Memory B cell (primary cell): ENCODE measurements around the gene TSPAN18.

ENCODE experiments used
- ATAC-seq: fragments of 150-1000 bp; cut with Tn5 transposase; 2 replicates; pipeline ENCODE4 v1.10.0; 2021; ENCODE audit warnings: low read depth, mild to moderate bottlenecking, moderate library complexity
- DNase-seq, 2 donors: peaks; one replicate each; pipeline ENCODE4 v3.0.0; 2022; ENCODE audit warnings: low spot score in 2 of 2
- H3K27ac Mint-ChIP-seq: one replicate; pipeline ENCODE4 v1.8.0; 2022; ENCODE audit warnings: mild to moderate bottlenecking, moderate library complexity, mixed read lengths
- H3K27me3 Mint-ChIP-seq: one replicate; pipeline ENCODE4 v1.8.0; 2022; ENCODE audit warnings: mixed read lengths
- H3K36me3 Mint-ChIP-seq: one replicate; pipeline ENCODE4 v1.8.0; 2022; ENCODE audit warnings: mild to moderate bottlenecking, mixed read lengths
- H3K4me1 Mint-ChIP-seq: one replicate; pipeline ENCODE4 v1.8.0; 2022; ENCODE audit warnings: mixed read lengths
- H3K4me3 Mint-ChIP-seq: one replicate; pipeline ENCODE4 v1.8.0; 2022; ENCODE audit warnings: mild to moderate bottlenecking, moderate library complexity, mixed read lengths
- H3K9me3 Mint-ChIP-seq: one replicate; pipeline ENCODE4 v1.8.0; 2022; ENCODE audit warnings: mixed read lengths

TSPAN18 gene

DNA sequence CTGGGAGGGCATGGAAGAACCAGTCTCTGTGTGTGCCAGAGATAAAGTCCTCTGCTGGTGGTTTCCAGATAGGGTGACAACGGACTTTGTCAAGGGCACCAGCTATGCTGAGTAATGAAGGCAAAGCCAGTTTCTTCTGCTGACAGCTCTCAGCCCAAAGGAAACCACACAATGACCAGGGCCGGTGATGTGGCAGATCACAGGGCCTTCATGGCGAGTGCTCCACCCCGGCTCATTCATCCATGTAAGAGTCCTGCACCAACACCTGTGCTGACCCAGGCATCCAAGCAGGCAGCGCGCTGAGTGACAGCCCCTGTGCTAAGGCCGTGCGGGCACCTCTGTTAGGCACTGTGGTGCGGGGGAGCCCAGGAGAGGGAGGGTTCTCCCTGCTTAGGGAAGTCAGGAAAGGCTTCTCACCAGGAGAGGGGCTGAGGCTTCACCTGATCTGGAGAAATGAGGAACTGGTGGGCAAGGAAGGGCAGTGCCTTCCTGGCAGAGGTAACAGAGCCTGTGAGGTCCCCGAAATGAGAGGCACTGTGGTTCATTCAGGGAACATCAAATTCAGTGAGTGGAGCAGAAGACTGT lies 190.1 kb downstream of the TSPAN18 start:
- DNase-seq (no peak), ATAC-seq (peak; percentile 29)
- no peak overlapping the region for H3K4me3 Mint-ChIP-seq
- H3K27ac Mint-ChIP-seq = no peak overlapping the region
- no peaks in the 10 kb centered on the region for H3K36me3 Mint-ChIP-seq
- H3K4me1 Mint-ChIP-seq = peaks cover 14% of the 10 kb centered on the region
- H3K27me3 Mint-ChIP-seq = peaks cover 4% of the 10 kb centered on the region
- H3K9me3 Mint-ChIP-seq = no peaks in the 10 kb centered on the region

DNA sequence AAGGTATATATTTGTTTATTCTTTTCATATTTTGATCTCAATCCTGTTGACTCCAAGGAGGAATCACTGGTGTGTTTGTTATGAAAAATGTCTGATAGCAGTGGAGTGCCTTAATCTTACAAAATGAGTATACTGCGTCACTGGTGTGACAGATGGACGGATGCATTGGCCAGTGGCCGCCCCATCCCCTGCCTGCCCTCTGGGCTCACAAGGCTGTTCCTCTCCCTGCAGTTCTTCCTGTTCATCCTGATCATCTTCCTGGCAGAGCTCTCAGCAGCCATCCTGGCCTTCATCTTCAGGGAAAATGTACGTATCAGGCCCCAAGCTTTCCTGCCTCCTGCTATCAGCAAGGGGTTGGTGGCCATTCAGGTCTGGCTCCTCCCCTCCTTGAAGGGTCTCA lies 191.0 kb downstream of the TSPAN18 start:
- Mint-ChIP-seq H3K9me3 (no peaks in the 10 kb centered on the region), H3K4me1 (peaks cover 13% of the 10 kb centered on the region), H3K36me3 (no peaks in the 10 kb centered on the region), H3K4me3 (no peak overlapping the region), H3K27ac (no peak overlapping the region), H3K27me3 (no peaks in the 10 kb centered on the region)
- DNase-seq (no peak), ATAC-seq (no peak)

DNA sequence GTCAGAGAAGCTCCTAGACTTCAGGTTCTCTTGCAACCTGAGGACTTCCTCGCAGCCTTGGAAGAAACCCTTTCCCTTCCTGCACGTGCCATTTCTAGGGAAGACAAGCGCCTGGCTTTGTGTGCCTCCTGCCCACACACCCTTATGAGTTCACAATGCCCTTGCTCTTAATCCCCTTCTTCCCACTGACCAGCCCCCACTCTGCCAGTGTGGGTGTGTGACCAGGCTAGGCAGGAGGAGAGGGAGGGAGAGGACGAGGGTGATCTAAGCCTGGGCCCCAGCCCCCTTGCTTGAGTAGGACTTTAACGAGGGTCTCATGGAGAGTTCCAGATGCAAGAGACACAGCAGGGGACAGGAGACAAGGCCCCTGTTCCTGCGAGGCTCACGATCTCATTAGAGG lies 193.7 kb downstream of the TSPAN18 start:
- Mint-ChIP-seq H3K9me3 (no peaks in the 10 kb centered on the region), H3K27ac (no peak overlapping the region), H3K27me3 (peaks cover 1% of the 10 kb centered on the region), H3K4me1 (peaks cover 11% of the 10 kb centered on the region), H3K36me3 (no peaks in the 10 kb centered on the region), H3K4me3 (no peak overlapping the region)
- ATAC-seq (no peak), DNase-seq (no peak)

- Mint-ChIP-seq H3K9me3 (no peaks in the 10 kb centered on the region), H3K27ac (no peak overlapping the region), H3K4me1 (no peaks in the 10 kb centered on the region), H3K27me3 (peaks cover 1% of the 10 kb centered on the region), H3K4me3 (no peak overlapping the region), H3K36me3 (no peaks in the 10 kb centered on the region)
- no peak for ATAC-seq
- no peak for DNase-seq
Observed at GRCh38 chr11:44923115-44923514, 196.4 kb downstream of the TSPAN18 start.

GRCh38 chr11:44923806-44924205 lies 197.0 kb downstream of the TSPAN18 start:
- DNase-seq = no peak
- no peak for ATAC-seq
- Mint-ChIP-seq H3K4me1 (no peaks in the 10 kb centered on the region), H3K27me3 (peaks cover 1% of the 10 kb centered on the region), H3K36me3 (no peaks in the 10 kb centered on the region), H3K4me3 (no peak overlapping the region), H3K9me3 (no peaks in the 10 kb centered on the region), H3K27ac (no peak overlapping the region)

DNA sequence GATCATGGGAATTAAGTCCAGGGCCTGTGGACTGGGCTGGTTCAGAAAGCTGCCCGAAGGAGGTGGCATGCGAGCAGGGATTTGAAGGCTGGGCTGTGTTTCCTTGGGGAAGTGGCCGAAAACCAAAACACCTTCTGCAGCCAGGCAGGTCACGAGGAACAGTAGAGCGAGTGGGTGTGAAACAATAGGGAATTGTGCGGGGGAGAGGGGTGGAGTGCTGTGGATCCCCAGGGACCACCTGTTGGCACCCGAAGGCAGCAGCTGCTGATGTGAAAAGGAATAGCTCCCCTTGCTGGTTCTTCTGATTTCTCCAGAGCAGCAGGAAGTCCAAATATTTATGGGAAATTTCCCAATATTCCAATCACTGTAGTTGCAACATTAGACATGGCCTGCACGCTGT lies 199.3 kb downstream of the TSPAN18 start:
- Mint-ChIP-seq H3K4me1 (no peaks in the 10 kb centered on the region), H3K27ac (no peak overlapping the region), H3K9me3 (no peaks in the 10 kb centered on the region), H3K36me3 (no peaks in the 10 kb centered on the region), H3K4me3 (no peak overlapping the region), H3K27me3 (peaks cover 1% of the 10 kb centered on the region)
- DNase-seq (no peak), ATAC-seq (no peak)

GRCh38 chr11:44927174-44927661 lies 200.5 kb downstream of the TSPAN18 start:
- peaks cover 1% of the 10 kb centered on the region for H3K27me3 Mint-ChIP-seq
- no peaks in the 10 kb centered on the region for H3K36me3 Mint-ChIP-seq
- H3K4me1 Mint-ChIP-seq = no peaks in the 10 kb centered on the region
- H3K4me3 Mint-ChIP-seq = no peak overlapping the region
- ATAC-seq (peak; percentile 68), DNase-seq (peak; percentile 53 to 63)
- no peaks in the 10 kb centered on the region for H3K9me3 Mint-ChIP-seq
- no peak overlapping the region for H3K27ac Mint-ChIP-seq

DNA sequence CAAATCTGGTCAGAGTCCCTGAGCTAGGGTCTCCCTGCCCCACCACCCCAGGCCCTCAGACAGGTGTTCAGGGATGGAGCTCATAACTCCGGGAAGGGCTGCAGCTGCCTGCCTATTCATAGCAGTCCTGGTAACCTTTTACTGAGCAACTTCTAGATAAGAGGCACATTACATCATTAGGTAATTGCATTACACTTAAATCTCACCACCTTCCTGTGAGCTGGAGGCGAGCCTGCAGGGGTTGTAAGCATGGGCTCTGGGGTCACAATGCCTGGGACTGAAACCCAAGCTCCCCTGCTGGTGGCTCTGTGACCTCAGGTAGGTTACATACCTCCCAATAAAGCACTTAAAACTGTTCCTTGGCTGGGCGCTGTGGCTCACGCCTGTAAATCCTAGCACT lies 201.4 kb downstream of the TSPAN18 start:
- Mint-ChIP-seq H3K36me3 (peaks cover 2% of the 10 kb centered on the region), H3K27ac (no peak overlapping the region), H3K9me3 (no peaks in the 10 kb centered on the region), H3K4me1 (no peaks in the 10 kb centered on the region), H3K4me3 (no peak overlapping the region), H3K27me3 (no peaks in the 10 kb centered on the region)
- no peak for DNase-seq
- no peak for ATAC-seq

DNA sequence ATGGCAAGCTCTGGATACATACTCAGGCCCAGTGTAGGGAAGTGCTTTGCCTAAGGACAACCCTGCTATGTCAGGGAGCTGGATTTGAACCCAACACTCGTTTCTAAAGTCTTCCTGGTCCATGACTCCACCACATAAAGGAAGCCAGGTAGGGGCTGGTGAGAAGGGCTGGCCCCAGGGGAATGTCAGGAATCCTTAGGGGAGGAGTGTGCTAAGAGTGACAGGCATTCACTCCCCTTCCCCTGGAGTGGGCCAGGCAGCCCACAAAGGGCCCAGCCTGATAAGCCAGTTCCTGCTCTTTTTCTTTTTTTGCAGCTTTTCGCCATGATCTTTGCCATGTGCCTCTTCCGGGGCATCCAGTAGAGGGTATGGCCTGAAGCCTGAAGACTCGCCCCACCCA lies 202.1 kb downstream of the TSPAN18 start:
- H3K4me3 Mint-ChIP-seq = no peak overlapping the region
- ATAC-seq (no peak), DNase-seq (no peak)
- H3K36me3 Mint-ChIP-seq = peaks cover 3% of the 10 kb centered on the region
- no peaks in the 10 kb centered on the region for H3K27me3 Mint-ChIP-seq
- H3K27ac Mint-ChIP-seq = no peak overlapping the region
- H3K4me1 Mint-ChIP-seq = no peaks in the 10 kb centered on the region
- no peaks in the 10 kb centered on the region for H3K9me3 Mint-ChIP-seq

DNA sequence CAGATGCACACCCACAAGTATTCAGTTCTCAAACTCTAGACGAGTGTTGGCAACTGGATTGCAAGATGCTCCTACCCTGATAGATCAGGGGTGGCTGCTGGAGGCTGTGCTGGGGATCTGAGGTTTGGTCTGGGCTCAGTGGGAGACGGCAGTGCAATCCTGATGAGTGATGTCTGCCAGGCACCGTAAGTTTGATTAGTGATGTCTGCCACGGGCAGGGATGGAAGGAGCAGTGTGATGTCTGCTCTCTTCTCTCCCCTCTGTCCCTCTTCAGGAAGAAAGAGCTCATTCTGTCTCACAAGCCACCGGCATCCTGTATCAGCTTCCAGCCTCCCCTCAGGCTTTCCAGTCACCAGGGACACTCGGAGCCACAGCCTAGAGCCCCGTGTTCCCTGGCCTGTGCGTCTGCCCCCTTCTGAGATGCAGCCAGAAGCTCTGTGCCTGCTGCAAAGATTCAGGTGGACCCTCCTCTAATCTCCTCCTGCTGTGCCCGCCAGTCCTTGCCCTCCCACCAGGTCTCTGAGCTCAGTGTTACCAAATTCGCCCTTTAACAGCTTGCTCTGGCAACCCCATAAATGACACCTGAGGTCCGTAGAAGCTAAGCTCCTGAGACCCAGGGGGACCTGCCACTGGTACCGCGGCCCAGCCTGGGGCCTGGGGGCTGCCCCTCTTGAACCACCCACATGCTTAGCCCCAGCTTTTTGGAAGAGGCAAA lies 204.0 kb downstream of the TSPAN18 start:
- DNase-seq = no peak
- ATAC-seq = no peak
- no peak overlapping the region for H3K4me3 Mint-ChIP-seq
- peaks cover 3% of the 10 kb centered on the region for H3K4me1 Mint-ChIP-seq
- H3K27me3 Mint-ChIP-seq = no peaks in the 10 kb centered on the region
- H3K27ac Mint-ChIP-seq = no peak overlapping the region
- H3K9me3 Mint-ChIP-seq = no peaks in the 10 kb centered on the region
- H3K36me3 Mint-ChIP-seq = peaks cover 6% of the 10 kb centered on the region

DNA sequence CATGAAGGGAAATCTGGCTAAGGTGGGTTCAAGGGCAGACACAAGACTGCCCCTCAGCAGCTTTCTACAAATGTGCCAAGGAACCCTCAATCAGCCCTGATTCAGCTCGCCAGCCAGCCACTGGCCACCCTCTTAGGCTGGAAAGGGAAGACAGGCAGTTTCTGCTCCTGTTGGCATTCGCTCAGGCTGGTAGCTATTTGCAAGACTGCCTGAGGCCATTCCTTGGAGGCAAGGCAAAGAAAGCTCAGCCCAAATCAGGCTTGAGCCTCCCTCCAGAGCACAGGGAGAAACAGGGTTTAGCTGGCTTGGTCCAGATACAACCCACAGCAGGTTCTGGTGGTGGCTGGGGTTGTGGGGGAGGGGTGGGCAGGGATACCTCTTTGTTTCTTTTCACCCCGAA lies 204.7 kb downstream of the TSPAN18 start:
- no peaks in the 10 kb centered on the region for H3K9me3 Mint-ChIP-seq
- peaks cover 8% of the 10 kb centered on the region for H3K36me3 Mint-ChIP-seq
- no peak for DNase-seq
- H3K4me1 Mint-ChIP-seq = peaks cover 5% of the 10 kb centered on the region
- H3K27me3 Mint-ChIP-seq = no peaks in the 10 kb centered on the region
- ATAC-seq = no peak
- no peak overlapping the region for H3K27ac Mint-ChIP-seq
- no peak overlapping the region for H3K4me3 Mint-ChIP-seq

DNA sequence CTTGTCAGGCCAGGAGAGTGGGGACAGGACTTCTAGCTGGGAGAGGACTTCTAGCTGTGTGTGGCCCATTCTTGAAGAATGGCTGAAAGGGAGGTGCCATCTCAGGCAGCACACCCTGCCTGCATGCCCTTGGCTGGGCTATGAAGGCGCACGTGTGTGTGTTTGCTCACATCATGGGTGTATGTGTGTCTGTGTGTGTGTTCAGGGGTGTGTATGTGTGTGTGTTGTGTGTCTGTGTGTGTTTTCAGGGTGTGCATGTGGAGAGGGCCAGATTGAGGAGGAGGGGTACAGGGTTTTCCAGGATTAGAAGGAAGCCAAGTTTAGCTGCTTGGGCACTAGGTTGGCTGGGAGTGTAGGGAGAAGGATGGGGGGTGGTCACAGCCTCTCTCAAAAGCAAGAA lies 207.3 kb downstream of the TSPAN18 start:
- Mint-ChIP-seq H3K36me3 (peaks cover 8% of the 10 kb centered on the region), H3K27me3 (no peaks in the 10 kb centered on the region), H3K4me3 (no peak overlapping the region), H3K4me1 (peaks cover 5% of the 10 kb centered on the region), H3K27ac (no peak overlapping the region), H3K9me3 (no peaks in the 10 kb centered on the region)
- no peak for DNase-seq
- ATAC-seq = no peak

- Mint-ChIP-seq H3K9me3 (no peaks in the 10 kb centered on the region), H3K27me3 (no peaks in the 10 kb centered on the region), H3K4me1 (peaks cover 5% of the 10 kb centered on the region), H3K36me3 (peaks cover 8% of the 10 kb centered on the region), H3K27ac (no peak overlapping the region), H3K4me3 (no peak overlapping the region)
- no peak for DNase-seq
- no peak for ATAC-seq
Observed at GRCh38 chr11:44934735-44935250, 208.0 kb downstream of the TSPAN18 start.

- DNase-seq = peak; percentile 88 to 89
- no peaks in the 10 kb centered on the region for H3K27me3 Mint-ChIP-seq
- peak; percentile 93 for ATAC-seq
- no peak overlapping the region for H3K27ac Mint-ChIP-seq
- peaks cover 16% of the 10 kb centered on the region for H3K4me1 Mint-ChIP-seq
- H3K36me3 Mint-ChIP-seq = peaks cover 12% of the 10 kb centered on the region
- no peaks in the 10 kb centered on the region for H3K9me3 Mint-ChIP-seq
- H3K4me3 Mint-ChIP-seq = no peak overlapping the region
Observed at GRCh38 chr11:44936525-44936924, 209.8 kb downstream of the TSPAN18 start.
